Spleen (tissue), 11 donors: ENCODE data around the gene TENM4. TPM values are rescaled to one million over a fixed set of nuclear protein-coding genes. Genes with fewer than 3 reads are reported as not detected.

Experiments used
- DNase-seq: peaks from one replicate; pipeline ENCODE4 v3.0.0-alpha.2; 2020
- H3K27ac ChIP-seq, 8 donors: fragments of 200-600 bp; sonication (generic) in 7 of 8; 1 replicate in 4 of 8; 2 replicates in 4 of 8; pipeline versions ENCODE4 v1.5.0 to v1.8.0; 2016 to 2021; ENCODE audit warnings: inconsistent platforms in 4 of 8, mild to moderate bottlenecking in 4 of 8, moderate library complexity in 1 of 8
- H3K27me3 ChIP-seq, 7 donors: fragments of 200-600 bp; sonication (generic) in 6 of 7; replicated peaks in 1 of 7; 1 replicate in 4 of 7; 2 replicates in 3 of 7; pipeline versions ENCODE4 v1.5.0 to v1.8.0; 2016 to 2021; ENCODE audit warnings: inconsistent platforms in 3 of 7, mild to moderate bottlenecking in 1 of 7
- H3K36me3 ChIP-seq, 6 donors: fragments of 200-600 bp; sonication (generic) in 5 of 6; 1 replicate in 4 of 6; 2 replicates in 2 of 6; pipeline versions ENCODE4 v1.5.0 to v1.8.0; 2016 to 2021; ENCODE audit warnings: inconsistent platforms in 2 of 6
- H3K4me1 ChIP-seq, 6 donors: fragments of 200-600 bp; sonication (generic) in 5 of 6; 1 replicate in 3 of 6; 2 replicates in 3 of 6; pipeline versions ENCODE4 v1.5.0 to v1.8.0; 2016 to 2021; ENCODE audit warnings: inconsistent platforms in 3 of 6
- H3K4me3 ChIP-seq, 8 donors: fragments of 200-600 bp; sonication (generic) in 7 of 8; 1 replicate in 4 of 8; 2 replicates in 4 of 8; pipeline versions ENCODE4 v1.5.0 to v1.8.0; 2016 to 2021; ENCODE audit warnings: inconsistent platforms in 4 of 8, mild to moderate bottlenecking in 4 of 8, moderate library complexity in 2 of 8
- H3K9me3 ChIP-seq, 8 donors: fragments of 200-600 bp; sonication (generic) in 7 of 8; 1 replicate in 4 of 8; 2 replicates in 4 of 8; pipeline versions ENCODE4 v1.5.0 to v1.8.0; 2016 to 2021; ENCODE audit warnings: inconsistent platforms in 4 of 8
- POLR2A ChIP-seq, 3 donors: fragments of 450-650 bp; IDR thresholded peaks; one replicate each; pipeline ENCODE4 v1.5.1; 2017; ENCODE audit warnings: antibody characterized with exemption in 3 of 3, mild to moderate bottlenecking in 1 of 3
- POLR2AphosphoS5 ChIP-seq, 3 donors: sonication (generic); formaldehyde crosslinking; IDR thresholded peaks; one replicate each; pipeline ENCODE4 v1.5.1; 2017; ENCODE audit warnings: antibody characterized with exemption in 3 of 3
- WGBS, 5 donors: extraction: QIAGEN DNeasy Blood & Tissue Kit in 3 of 5; methylation state at CpG; one replicate each; pipeline versions ENCODE4 v1.1.5 to v1.1.7; 2013 to 2018; 5-methylcytosine and 5-hydroxymethylcytosine counted together
- intact Hi-C: fragments of 100-400 bp; cut with DNase I; formaldehyde crosslinking; loops from one replicate; pipeline ENCODE4 v1.15.0; 2023; ENCODE audit warnings: low total_unique reads
- polyA plus RNA-seq, 3 donors: library from polyadenylated mRNA; stranded (reverse); fragments of 200-250 nt; gene quantifications; one replicate each; pipeline ENCODE4 v1.2.1, GENCODE V29; 2013
- total RNA-seq, 7 donors: library from RNA; depleted of rRNA in 3 of 7; stranded (reverse); fragments of >200 nt in 3 of 7; fragmentation: NEBNext Ultra II Directional in 4 of 7; extraction: Animal tissue kit (Norgen Biotek cat#: 25700) in 4 of 7; gene quantifications; one replicate each; pipeline versions ENCODE4 v1.1.0 to v1.2.1, GENCODE V29; 2016 to 2021
- TF ChIP-seq, protein P1 (sequence below), 11 experiments: fragments of 200-600 bp in 7 of 11; fragments of 450-650 bp in 4 of 11; sonication (generic) in 4 of 11; IDR thresholded peaks in 8 of 11; conservative IDR thresholded peaks in 3 of 11; 1 replicate in 7 of 11; 2 replicates in 4 of 11; pipeline versions ENCODE4 v1.4.0 to v1.8.0; 2016 to 2021; ENCODE audit warnings: antibody characterized with exemption in 11 of 11, inconsistent platforms in 4 of 11, mild to moderate bottlenecking in 1 of 11
- donor health status: healthy with polysubstance abuse.
- donor health status: DM: no; HTN: no; CAD: no; lungs with moderate emphysema.
- donor health status: DM: no; HTN: no; CAD: no.
- donor health status: Bipolar disorder and iron deficiency.
- donor health status: healthy.
- donor health status: DM: no; HTN: no; CAD: no.
- donor health status: DM: yes; HTN: yes; CAD: no.

Gene TENM4
- total and polyA plus RNA-seq, 10 donors = 0.09 to 4.5 (median 1.2) TPM

DNA sequence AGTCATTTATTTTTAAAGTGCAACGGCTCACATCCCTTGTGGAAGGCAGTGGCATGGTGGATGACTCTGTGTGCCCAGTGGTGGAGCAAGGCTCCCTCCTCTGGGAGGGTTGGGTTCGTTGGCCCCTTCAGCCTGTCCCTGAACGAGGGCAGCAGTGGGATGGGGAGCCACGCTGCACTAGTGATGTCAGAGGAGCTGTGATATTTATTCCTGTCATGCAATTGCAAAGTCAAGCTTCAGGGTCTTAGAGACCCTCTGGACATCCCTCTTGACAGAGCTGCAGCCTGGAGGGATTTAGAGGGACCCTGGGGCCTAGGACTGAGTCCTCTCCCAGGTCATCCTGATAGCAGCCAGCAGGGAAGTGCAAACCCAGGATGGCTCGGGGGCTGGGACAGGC, 788.0 kb downstream of the TENM4 start:
- intact Hi-C loops = no loop called here
- DNase-seq = no peak
- TF ChIP-seq, protein P1, sequence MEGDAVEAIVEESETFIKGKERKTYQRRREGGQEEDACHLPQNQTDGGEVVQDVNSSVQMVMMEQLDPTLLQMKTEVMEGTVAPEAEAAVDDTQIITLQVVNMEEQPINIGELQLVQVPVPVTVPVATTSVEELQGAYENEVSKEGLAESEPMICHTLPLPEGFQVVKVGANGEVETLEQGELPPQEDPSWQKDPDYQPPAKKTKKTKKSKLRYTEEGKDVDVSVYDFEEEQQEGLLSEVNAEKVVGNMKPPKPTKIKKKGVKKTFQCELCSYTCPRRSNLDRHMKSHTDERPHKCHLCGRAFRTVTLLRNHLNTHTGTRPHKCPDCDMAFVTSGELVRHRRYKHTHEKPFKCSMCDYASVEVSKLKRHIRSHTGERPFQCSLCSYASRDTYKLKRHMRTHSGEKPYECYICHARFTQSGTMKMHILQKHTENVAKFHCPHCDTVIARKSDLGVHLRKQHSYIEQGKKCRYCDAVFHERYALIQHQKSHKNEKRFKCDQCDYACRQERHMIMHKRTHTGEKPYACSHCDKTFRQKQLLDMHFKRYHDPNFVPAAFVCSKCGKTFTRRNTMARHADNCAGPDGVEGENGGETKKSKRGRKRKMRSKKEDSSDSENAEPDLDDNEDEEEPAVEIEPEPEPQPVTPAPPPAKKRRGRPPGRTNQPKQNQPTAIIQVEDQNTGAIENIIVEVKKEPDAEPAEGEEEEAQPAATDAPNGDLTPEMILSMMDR (IDR thresholded peaks at IDR 0.05 in 8 of 11, conservative IDR thresholded peaks at IDR 0.05 in 3 of 11) = no peak
- TF ChIP-seq POLR2A (IDR thresholded peaks at IDR 0.05) (no peak), POLR2AphosphoS5 (IDR thresholded peaks at IDR 0.05) (no peak)
- H3K27me3 ChIP-seq = peaks cover 0 to 9% (median 0%) of the 10 kb centered on the region in 7 donors
- H3K36me3 ChIP-seq = no peaks in the 10 kb centered on the region
- no peaks in the 10 kb centered on the region for H3K4me1 ChIP-seq
- 58 to 85% (median 70%) methylated on average over 5 of the region's 5 CpGs for WGBS, 5 donors
- no peak overlapping the region for H3K4me3 ChIP-seq
- no peaks in the 10 kb centered on the region for H3K9me3 ChIP-seq
- H3K27ac ChIP-seq = no peak overlapping the region

DNA sequence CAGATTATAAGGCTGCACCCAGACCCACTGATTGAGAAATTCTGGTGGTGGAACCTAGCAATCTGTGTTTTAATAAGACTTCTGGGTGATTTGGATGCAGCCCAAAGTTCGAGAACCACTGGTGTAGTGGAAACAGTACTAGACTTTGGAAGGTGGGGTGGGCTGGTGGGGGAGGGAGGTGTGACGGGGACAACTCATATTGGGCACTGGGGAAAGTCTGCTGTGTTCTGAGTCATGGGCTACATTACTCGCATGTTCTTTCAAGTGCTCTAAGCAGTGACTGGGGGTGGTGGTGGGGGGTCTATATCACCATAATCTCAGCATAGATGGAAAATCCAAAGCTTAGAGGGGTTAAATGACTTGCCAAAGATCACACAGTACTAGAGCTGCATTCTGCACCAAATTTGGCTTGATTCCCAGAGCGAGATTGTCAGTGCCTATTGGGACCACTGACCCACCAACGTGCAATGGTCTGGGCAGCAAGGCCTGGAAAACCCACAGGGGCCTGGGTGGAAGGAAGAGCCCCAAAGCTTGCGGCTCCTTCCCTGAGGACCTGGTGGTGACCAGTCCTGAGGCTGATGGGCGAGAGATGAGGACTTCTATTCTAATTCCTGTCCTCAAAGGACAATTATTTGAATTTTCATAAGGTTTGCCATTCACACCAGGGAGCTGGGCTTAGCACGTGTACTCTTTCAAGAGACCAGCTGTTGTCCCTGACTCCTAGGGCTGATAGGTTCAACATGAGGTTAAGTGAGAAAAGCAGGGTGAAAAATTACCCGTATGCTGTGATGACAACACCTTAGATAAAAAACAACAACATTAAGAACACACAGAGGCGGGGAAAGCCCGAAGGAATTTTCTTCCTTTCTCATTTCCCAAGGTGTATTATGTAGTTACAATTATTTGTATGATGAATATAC, 788.6 kb downstream of the TENM4 start:
- Histone ChIP-seq H3K36me3 (no peaks in the 10 kb centered on the region), H3K9me3 (no peaks in the 10 kb centered on the region), H3K4me3 (no peak overlapping the region), H3K4me1 (no peaks in the 10 kb centered on the region), H3K27ac (no peak overlapping the region), H3K27me3 (peaks cover 0 to 15% (median 0%) of the 10 kb centered on the region in 7 donors)
- TF ChIP-seq, protein P1 (IDR thresholded peaks at IDR 0.05 in 8 of 11, conservative IDR thresholded peaks at IDR 0.05 in 3 of 11) = no peak
- TF ChIP-seq POLR2A (IDR thresholded peaks at IDR 0.05) (no peak), POLR2AphosphoS5 (IDR thresholded peaks at IDR 0.05) (no peak)
- 73 to 89% (median 79%) methylated on average over 11 of the region's 11 CpGs for WGBS, 5 donors
- no peak for DNase-seq
- intact Hi-C loops = no loop called here

DNA sequence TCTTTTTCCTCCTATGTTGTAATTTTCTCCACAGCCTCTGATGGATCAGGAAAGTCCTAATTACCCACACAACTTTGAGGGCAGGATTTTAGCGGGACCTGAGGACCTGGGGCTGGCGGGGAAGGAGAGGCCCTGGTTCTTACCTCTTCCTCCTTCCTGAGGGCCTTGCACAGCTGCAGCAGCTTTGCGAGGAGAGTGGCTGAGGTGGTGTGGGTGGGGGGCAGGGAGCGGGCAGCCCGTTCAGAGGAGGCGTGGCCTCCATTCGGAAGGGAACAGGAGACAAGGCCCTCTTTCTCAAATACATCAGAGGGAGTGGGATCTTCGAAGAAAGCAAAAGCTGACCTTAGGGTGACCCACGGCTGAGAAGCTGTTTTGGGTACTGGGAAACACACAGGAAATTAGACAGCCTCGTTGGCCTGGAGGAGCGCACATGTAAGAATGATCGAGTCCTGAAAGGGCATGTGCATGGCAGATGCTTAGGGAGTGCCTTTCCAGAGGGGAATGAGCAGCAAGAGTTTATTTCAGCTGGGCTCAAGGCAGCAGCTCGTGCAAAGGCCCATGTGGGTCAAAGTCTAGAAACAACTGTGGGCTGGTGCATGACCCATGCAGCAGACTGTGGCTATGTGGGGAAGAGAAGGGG, 789.6 kb downstream of the TENM4 start:
- intact Hi-C loops = no loop called here
- no peak for DNase-seq
- WGBS, 5 donors = 57 to 68% (median 62%) methylated on average over 13 of the region's 13 CpGs
- no peaks in the 10 kb centered on the region for H3K36me3 ChIP-seq
- H3K9me3 ChIP-seq = no peaks in the 10 kb centered on the region
- no peaks in the 10 kb centered on the region for H3K4me1 ChIP-seq
- TF ChIP-seq POLR2AphosphoS5 (IDR thresholded peaks at IDR 0.05) (no peak), POLR2A (IDR thresholded peaks at IDR 0.05) (no peak)
- TF ChIP-seq, protein P1 (IDR thresholded peaks at IDR 0.05 in 8 of 11, conservative IDR thresholded peaks at IDR 0.05 in 3 of 11) = no peak
- no peak overlapping the region for H3K4me3 ChIP-seq
- no peak overlapping the region for H3K27ac ChIP-seq
- peaks cover 0 to 23% (median 0%) of the 10 kb centered on the region in 7 donors for H3K27me3 ChIP-seq
